HG02885 (cell line): ENCODE data around the gene F2R.
"Not testable (repeated sequence)": the region's sequence is repeated elsewhere in the genome, so short reads cannot be mapped to it uniquely, and the experiment has no call there.

Experiments
- ATAC-seq: cut with Tn5 transposase; IDR thresholded peaks from one replicate; pipeline ENCODE4 v1.9.1; 2021; ENCODE audit warnings: mild to moderate bottlenecking; ENCODE audit not compliant: unreplicated experiment, poor library complexity

Gene F2R

GRCh38 chr5:76715736-76716455 is at the start of gene F2R:
F2R (plus strand) TSS chr5:76716126; CDS start chr5:76716308, 182 bp downstream.
- peak; percentile 75 for ATAC-seq

GRCh38 chr5:76667495-76667894 is 48.4 kb upstream of the F2R start:
- ATAC-seq = no peak

- ATAC-seq = no peak
These were observed 46.7 kb upstream of the F2R start for GRCh38 chr5:76669245-76669644.

GRCh38 chr5:76670508-76670907 is 45.4 kb upstream of the F2R start:
- no peak for ATAC-seq

- no peak for ATAC-seq
These were observed 43.7 kb upstream of the F2R start for GRCh38 chr5:76672242-76672641.

- no peak for ATAC-seq
These were observed 42.8 kb upstream of the F2R start for GRCh38 chr5:76673125-76673524.

GRCh38 chr5:76674330-76675066 is 41.4 kb upstream of the F2R start:
- no peak for ATAC-seq

GRCh38 chr5:76675364-76675763 is 40.6 kb upstream of the F2R start:
- ATAC-seq = no peak

GRCh38 chr5:76677849-76678472 is 38.0 kb upstream of the F2R start:
- ATAC-seq = no peak

- ATAC-seq = no peak
These were observed 36.7 kb upstream of the F2R start for GRCh38 chr5:76679231-76679630.

GRCh38 chr5:76680826-76681225 is 35.1 kb upstream of the F2R start:
- not testable (repeated sequence) for ATAC-seq

- ATAC-seq = no peak
These were observed 34.6 kb upstream of the F2R start for GRCh38 chr5:76681287-76681686.

GRCh38 chr5:76682387-76682786 is 33.5 kb upstream of the F2R start:
- no peak for ATAC-seq

GRCh38 chr5:76683816-76684731 is 31.9 kb upstream of the F2R start:
- no peak for ATAC-seq

- no peak for ATAC-seq
These were observed 31.0 kb upstream of the F2R start for GRCh38 chr5:76684756-76685519.

- no peak for ATAC-seq
These were observed 30.2 kb upstream of the F2R start for GRCh38 chr5:76685704-76686103.

- no peak for ATAC-seq
These were observed 27.7 kb upstream of the F2R start for GRCh38 chr5:76688212-76688611.

GRCh38 chr5:76688836-76689235 is 27.1 kb upstream of the F2R start:
- no peak for ATAC-seq

- no peak for ATAC-seq
These were observed 26.4 kb upstream of the F2R start for GRCh38 chr5:76689321-76690036.
